Neural progenitor cell (in vitro differentiated cells): ENCODE data around the gene SLC17A1. TPM values are rescaled to one million over a fixed set of nuclear protein-coding genes. Genes with fewer than 3 reads are reported as not detected.

ENCODE experiments used
- DNase-seq: peaks from one replicate; pipeline ENCODE4 v3.0.0-alpha.2; 2016; ENCODE audit warnings: low spot score
- H2AFZ ChIP-seq: fragments of 200-600 bp; sonication (generic); replicated peaks from 2 replicates; pipeline ENCODE4 v1.6.1; 2016; ENCODE audit warnings: antibody characterized with exemption
- H3F3A ChIP-seq: fragments of 200-600 bp; sonication (generic); 2 replicates; pipeline ENCODE4 v1.6.1; 2016; ENCODE audit warnings: antibody characterized with exemption, low read depth
- H3K27ac ChIP-seq: fragments of 200-600 bp; sonication (generic); 2 replicates; pipeline ENCODE4 v1.5.1; 2016; ENCODE audit warnings: mild to moderate bottlenecking
- H3K27me3 ChIP-seq: fragments of 200-600 bp; sonication (generic); 2 replicates; pipeline ENCODE4 v1.6.1; 2016; ENCODE audit warnings: mild to moderate bottlenecking, moderate library complexity
- H3K36me3 ChIP-seq: fragments of 200-600 bp; sonication (generic); 2 replicates; pipeline ENCODE4 v1.5.1; 2016
- H3K4me1 ChIP-seq: fragments of 200-600 bp; sonication (generic); 2 replicates; pipeline ENCODE4 v1.6.1; 2016; ENCODE audit warnings: mixed run types
- H3K4me2 ChIP-seq: fragments of 200-600 bp; sonication (generic); 2 replicates; pipeline ENCODE4 v1.6.1; 2016
- H3K4me3 ChIP-seq: fragments of 200-600 bp; sonication (generic); 2 replicates; pipeline ENCODE4 v1.5.1; 2016
- H3K79me2 ChIP-seq: fragments of 200-600 bp; sonication (generic); 2 replicates; pipeline ENCODE4 v1.6.1; 2016; ENCODE audit warnings: low read depth
- H3K9ac ChIP-seq: fragments of 200-600 bp; sonication (generic); 2 replicates; pipeline ENCODE4 v1.6.1; 2016
- H3K9me3 ChIP-seq: fragments of 200-600 bp; sonication (generic); 2 replicates; pipeline ENCODE4 v1.5.1; 2016; ENCODE audit warnings: low read depth
- H4K20me1 ChIP-seq: fragments of 200-600 bp; sonication (generic); 2 replicates; pipeline ENCODE4 v1.6.1; 2016; ENCODE audit warnings: low read depth
- H3K27ac Mint-ChIP-seq: 3 replicates; pipeline ENCODE4 v1.8.0; 2021; ENCODE audit warnings: mixed read lengths
- H3K27me3 Mint-ChIP-seq: 2 replicates; pipeline ENCODE4 v1.8.0; 2022; ENCODE audit warnings: low read depth, mild to moderate bottlenecking, inconsistent platforms, moderate library complexity, mixed read lengths; ENCODE audit not compliant: insufficient read depth
- H3K36me3 Mint-ChIP-seq: 3 replicates; pipeline ENCODE4 v1.8.0; 2021; ENCODE audit warnings: mixed read lengths
- H3K4me1 Mint-ChIP-seq: 3 replicates; pipeline ENCODE4 v1.8.0; 2021; ENCODE audit warnings: mixed read lengths
- H3K4me3 Mint-ChIP-seq: 3 replicates; pipeline ENCODE4 v1.8.0; 2021; ENCODE audit warnings: mild to moderate bottlenecking, moderate library complexity, mixed read lengths
- H3K9me3 Mint-ChIP-seq: 3 replicates; pipeline ENCODE4 v1.8.0; 2020; ENCODE audit warnings: mixed read lengths
- CTCF ChIP-seq: fragments of 200-600 bp; sonication (generic); IDR thresholded peaks from 2 replicates; pipeline ENCODE4 v1.5.1; 2017; ENCODE audit warnings: antibody characterized with exemption, mild to moderate bottlenecking
- EZH2 ChIP-seq: fragments of 200-600 bp; sonication (generic); IDR thresholded peaks from 2 replicates; pipeline ENCODE4 v1.6.1; 2017; ENCODE audit warnings: antibody characterized with exemption, mild to moderate bottlenecking, moderate library complexity
- EZH2phosphoT487 ChIP-seq: fragments of 200-600 bp; sonication (generic); IDR thresholded peaks from 2 replicates; pipeline ENCODE4 v1.6.1; 2017; ENCODE audit warnings: antibody characterized with exemption
- total RNA-seq: library from RNA; depleted of rRNA; stranded (reverse); fragments of >200 nt; gene quantifications from 2 replicates; pipeline ENCODE4 v1.2.3, GENCODE V29; 2015; ENCODE audit warnings: low replicate concordance

Gene SLC17A1
- total RNA-seq, 1 donor from 2014 or later = not detected

GRCh38 chr6:25834950-25835349, 3.1 kb upstream of the SLC17A1 start:
- Histone ChIP-seq H3K79me2 (no peaks in the 10 kb centered on the region), H3K36me3 (no peaks in the 10 kb centered on the region), H3F3A (no peaks in the 10 kb centered on the region), H2AFZ (no peak overlapping the region), H3K27ac (no peak overlapping the region), H3K27me3 (no peaks in the 10 kb centered on the region), H4K20me1 (no peaks in the 10 kb centered on the region), H3K4me3 (no peak overlapping the region), H3K4me2 (no peak overlapping the region), H3K4me1 (no peaks in the 10 kb centered on the region), H3K9me3 (no peaks in the 10 kb centered on the region), H3K9ac (no peak overlapping the region)
- no peak for DNase-seq
- H3K4me3 Mint-ChIP-seq = no peak overlapping the region
- H3K4me1 Mint-ChIP-seq = peaks cover 2% of the 10 kb centered on the region
- no peak for TF ChIP-seq EZH2phosphoT487
- no peak for TF ChIP-seq EZH2
- no peak for TF ChIP-seq CTCF
- H3K27me3 Mint-ChIP-seq = no peaks in the 10 kb centered on the region
- no peak overlapping the region for H3K27ac Mint-ChIP-seq
- H3K9me3 Mint-ChIP-seq = no peaks in the 10 kb centered on the region
- no peaks in the 10 kb centered on the region for H3K36me3 Mint-ChIP-seq

GRCh38 chr6:25833136-25833535, 1.3 kb upstream of the SLC17A1 start:
- Mint-ChIP-seq H3K27ac (no peak overlapping the region), H3K9me3 (no peaks in the 10 kb centered on the region), H3K27me3 (no peaks in the 10 kb centered on the region), H3K36me3 (no peaks in the 10 kb centered on the region), H3K4me3 (no peak overlapping the region), H3K4me1 (peaks cover 2% of the 10 kb centered on the region)
- no peaks in the 10 kb centered on the region for H3F3A ChIP-seq
- no peak for DNase-seq
- H4K20me1 ChIP-seq = no peaks in the 10 kb centered on the region
- no peaks in the 10 kb centered on the region for H3K4me1 ChIP-seq
- no peaks in the 10 kb centered on the region for H3K27me3 ChIP-seq
- no peak overlapping the region for H3K4me3 ChIP-seq
- TF ChIP-seq EZH2 (no peak), EZH2phosphoT487 (no peak), CTCF (no peak)
- no peak overlapping the region for H2AFZ ChIP-seq
- H3K79me2 ChIP-seq = no peaks in the 10 kb centered on the region
- no peak overlapping the region for H3K9ac ChIP-seq
- H3K36me3 ChIP-seq = no peaks in the 10 kb centered on the region
- no peaks in the 10 kb centered on the region for H3K9me3 ChIP-seq
- no peak overlapping the region for H3K4me2 ChIP-seq
- no peak overlapping the region for H3K27ac ChIP-seq

- no peak overlapping the region for H3K9ac ChIP-seq
These were observed 818 bp upstream of the SLC17A1 start for GRCh38 chr6:25832670-25833069.

More at GRCh38 chr6:25832670-25833069, 818 bp upstream of the SLC17A1 start:
- no peaks in the 10 kb centered on the region for H3K27me3 Mint-ChIP-seq
- no peaks in the 10 kb centered on the region for H3K4me1 ChIP-seq
- no peaks in the 10 kb centered on the region for H4K20me1 ChIP-seq
- H3K4me2 ChIP-seq = no peak overlapping the region
- H3K4me1 Mint-ChIP-seq = peaks cover 2% of the 10 kb centered on the region
- no peaks in the 10 kb centered on the region for H3K36me3 Mint-ChIP-seq
- DNase-seq = no peak
- H3K36me3 ChIP-seq = no peaks in the 10 kb centered on the region
- no peaks in the 10 kb centered on the region for H3K79me2 ChIP-seq
- H3K9me3 ChIP-seq = no peaks in the 10 kb centered on the region
- H3K4me3 ChIP-seq = no peak overlapping the region
- no peak for TF ChIP-seq EZH2
- TF ChIP-seq EZH2phosphoT487 = no peak
- TF ChIP-seq CTCF = no peak
- no peak overlapping the region for H3K4me3 Mint-ChIP-seq
- H3F3A ChIP-seq = no peaks in the 10 kb centered on the region
- H3K9me3 Mint-ChIP-seq = no peaks in the 10 kb centered on the region
- H3K27ac ChIP-seq = no peak overlapping the region
- no peak overlapping the region for H2AFZ ChIP-seq
- no peaks in the 10 kb centered on the region for H3K27me3 ChIP-seq
- H3K27ac Mint-ChIP-seq = no peak overlapping the region
